GM08714 (cell line): ENCODE data around the gene ZCCHC10.
"Not testable (repeated sequence)": the region's sequence is repeated elsewhere in the genome, so short reads cannot be mapped to it uniquely, and the experiment has no call there.

Experiments
- H3K4me3 ChIP-seq: fragments of 200-500 bp; sonication (Bioruptor generic); 2 replicates; pipeline ENCODE4 v1.5.1; 2014; ENCODE audit warnings: mild to moderate bottlenecking, low read length, inconsistent platforms
- ZNF274 ChIP-seq: IDR thresholded peaks from 2 replicates; pipeline ENCODE4 v1.6.1; 2012; ENCODE audit warnings: mild to moderate bottlenecking, low read depth, low read length

The ZCCHC10 gene

DNA sequence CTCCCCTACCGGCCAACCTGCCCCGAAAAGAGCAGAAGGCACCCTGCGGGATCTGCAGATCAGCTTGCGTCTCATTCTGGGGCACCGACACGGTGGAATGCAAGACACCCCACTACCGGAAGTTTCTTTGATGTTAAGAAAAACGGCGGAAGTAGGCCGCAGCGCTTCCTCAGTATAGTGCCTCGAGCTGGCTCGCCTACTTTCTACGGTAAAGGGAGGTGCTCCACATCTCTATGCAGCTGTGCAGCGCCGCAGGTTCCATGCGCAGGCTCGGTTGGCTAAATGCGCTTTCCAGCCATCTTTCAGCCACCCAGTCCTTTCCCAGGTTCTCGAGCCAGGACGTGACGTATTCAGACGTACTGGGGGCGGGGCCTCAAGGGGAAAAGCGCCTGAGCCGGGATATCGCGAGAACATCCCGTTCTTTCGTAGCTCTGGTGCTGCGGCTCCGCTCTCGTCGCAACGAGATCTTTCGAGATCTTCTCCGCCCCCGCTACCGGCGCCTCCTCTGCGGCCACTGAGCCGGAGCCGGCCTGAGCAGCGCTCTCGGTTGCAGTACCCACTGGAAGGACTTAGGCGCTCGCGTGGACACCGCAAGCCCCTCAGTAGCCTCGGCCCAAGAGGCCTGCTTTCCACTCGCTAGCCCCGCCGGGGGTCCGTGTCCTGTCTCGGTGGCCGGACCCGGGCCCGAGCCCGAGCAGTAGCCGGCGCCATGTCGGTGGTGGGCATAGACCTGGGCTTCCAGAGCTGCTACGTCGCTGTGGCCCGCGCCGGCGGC, 25.4 kb upstream of the ZCCHC10 start, which contains the start of gene HSPA4:
Gene HSPA4 (plus strand): TSS at position 472 of the 775 bp plus-strand sequence. CDS start 238 bp downstream, at position 710.
- no peak for TF ChIP-seq ZNF274
- H3K4me3 ChIP-seq: peak within 1 kb of the TSS; percentile 77

DNA sequence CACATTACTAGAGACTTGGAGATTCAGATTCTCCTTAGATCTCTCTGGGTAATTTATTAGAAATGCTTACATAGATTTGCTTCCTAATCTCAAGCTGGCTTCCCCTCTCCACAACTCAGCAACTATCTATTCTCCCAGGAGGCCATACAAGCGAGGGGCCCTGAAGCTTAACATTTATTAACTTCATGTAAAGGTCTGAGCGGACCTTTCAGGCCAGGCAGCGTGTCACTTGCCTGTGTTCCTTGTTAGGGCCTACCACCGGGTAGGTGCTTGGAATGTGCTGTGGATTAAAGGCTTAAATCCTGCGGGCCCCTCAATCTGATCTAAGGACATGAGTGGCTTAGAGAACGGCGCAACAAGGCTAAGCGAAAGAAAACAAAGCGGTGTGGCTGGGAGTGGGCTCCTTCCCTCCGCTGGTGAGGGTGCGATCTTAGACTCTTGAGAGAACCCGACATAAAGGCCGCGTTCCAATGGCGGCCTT, 24.8 kb upstream of the ZCCHC10 start:
- peak overlapping the region; percentile 77 for H3K4me3 ChIP-seq
- no peak for TF ChIP-seq ZNF274

DNA sequence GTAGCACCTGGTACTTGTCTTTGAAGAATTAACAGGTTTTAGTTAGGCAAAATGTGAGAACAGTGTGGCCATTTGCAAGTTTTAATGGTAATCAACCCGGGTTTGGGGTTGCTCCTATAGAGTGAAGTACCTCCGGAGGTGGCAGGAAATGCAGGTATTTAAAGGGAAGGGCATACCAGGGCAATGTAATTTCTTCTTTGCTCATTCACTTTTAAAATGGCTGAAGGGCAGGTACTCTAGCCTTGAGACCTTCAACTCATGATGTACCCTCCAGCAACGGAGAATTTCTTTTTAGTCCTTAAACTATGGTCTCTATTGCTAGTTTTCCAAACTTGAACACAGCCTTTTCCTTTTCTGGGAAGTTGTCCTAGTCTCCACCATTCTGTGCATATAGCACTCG, 24.2 kb upstream of the ZCCHC10 start:
- no peak for TF ChIP-seq ZNF274
- H3K4me3 ChIP-seq: peak overlapping the region; percentile 77

DNA sequence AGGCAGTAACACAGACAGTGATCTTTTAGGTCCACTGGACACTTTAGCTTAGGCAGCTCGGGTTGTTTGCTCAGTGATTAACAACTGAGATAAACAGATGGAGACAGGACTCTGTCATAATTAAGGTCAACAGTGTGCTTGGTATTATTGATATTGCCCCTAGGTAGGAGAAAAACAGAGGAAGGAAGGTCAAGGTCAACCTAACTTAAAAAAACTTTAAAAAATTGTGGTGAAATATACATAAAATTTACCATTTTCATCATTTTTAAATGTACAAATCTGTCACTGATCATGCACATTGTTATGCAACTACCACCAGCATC, 23.3 kb upstream of the ZCCHC10 start:
- no peak overlapping the region for H3K4me3 ChIP-seq
- TF ChIP-seq ZNF274: no peak

DNA sequence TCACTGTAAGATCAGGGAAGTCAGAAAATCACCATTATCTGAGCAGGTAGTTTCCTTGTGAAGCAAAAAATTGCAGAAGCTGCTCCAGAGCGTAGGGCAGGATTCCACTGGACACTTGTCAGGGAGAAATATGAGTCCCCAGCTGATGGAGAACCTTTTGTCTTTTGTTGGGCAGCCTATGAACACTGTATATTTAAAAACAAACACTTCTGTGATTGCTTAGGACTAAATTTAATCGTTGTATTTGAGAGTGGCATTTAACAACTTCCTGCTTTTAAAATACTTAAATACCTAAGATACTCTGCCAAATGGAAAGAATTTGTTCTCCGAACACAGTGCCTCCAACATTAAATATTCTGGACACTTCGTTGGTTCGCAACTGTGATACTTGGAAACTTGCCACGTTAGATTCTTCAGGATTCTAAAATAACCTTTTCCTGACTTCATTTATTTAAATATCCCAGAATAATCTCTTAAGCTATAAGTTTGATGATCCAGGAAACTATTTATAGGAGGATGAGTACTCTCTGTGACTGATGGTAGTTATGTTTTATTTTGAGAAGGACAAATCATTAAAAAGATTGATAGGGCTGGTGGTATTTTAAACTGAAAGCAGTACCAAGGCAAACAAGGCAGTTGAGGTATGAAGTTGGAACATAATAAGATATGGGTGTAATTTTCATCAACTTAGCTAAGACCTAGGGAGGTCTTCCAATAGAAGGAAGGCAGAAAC, 22.8 kb upstream of the ZCCHC10 start:
- TF ChIP-seq ZNF274: no peak
- no peak overlapping the region for H3K4me3 ChIP-seq

DNA sequence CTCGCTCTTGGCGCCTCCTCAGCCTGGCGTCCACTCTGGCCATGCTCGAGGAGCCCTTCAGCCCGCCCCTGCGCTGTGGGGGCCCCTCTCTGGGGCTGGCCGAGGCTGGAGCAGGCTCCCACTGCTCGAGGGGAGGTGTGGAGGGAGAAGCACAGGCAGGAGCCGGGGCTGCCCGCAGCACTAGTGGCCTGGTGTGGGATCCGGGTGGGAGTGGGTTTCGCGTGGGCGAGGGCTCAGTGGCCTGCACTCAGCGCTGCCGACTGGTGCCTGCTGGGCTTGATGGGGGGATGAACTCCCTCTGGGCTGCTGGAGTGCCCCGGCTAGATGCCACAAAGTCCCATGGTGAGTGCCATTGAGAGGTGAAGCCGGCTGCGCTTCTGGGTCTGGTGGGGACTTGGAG, 21.1 kb upstream of the ZCCHC10 start:
- H3K4me3 ChIP-seq: no peak overlapping the region
- no peak for TF ChIP-seq ZNF274

DNA sequence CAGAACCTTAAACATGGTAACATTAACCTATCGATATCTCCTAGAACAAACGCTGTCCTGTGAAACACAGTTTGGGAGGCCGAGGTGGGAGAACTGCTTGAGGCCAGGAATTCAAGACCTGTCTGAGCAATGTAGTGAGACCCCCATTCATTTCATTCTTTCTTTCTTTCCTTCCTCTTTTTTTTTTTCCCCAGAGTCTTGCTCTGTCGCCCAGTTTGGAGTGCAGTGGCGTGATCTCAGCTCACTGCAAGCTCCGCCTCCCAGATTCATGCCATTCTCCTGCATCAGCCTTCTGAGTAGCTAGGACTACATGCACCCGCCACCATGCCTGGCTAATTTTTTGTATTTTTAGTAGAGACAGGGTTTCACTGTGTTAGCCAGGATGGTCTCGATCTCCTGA, 20.2 kb upstream of the ZCCHC10 start:
- H3K4me3 ChIP-seq: not testable (repeated sequence)

DNA sequence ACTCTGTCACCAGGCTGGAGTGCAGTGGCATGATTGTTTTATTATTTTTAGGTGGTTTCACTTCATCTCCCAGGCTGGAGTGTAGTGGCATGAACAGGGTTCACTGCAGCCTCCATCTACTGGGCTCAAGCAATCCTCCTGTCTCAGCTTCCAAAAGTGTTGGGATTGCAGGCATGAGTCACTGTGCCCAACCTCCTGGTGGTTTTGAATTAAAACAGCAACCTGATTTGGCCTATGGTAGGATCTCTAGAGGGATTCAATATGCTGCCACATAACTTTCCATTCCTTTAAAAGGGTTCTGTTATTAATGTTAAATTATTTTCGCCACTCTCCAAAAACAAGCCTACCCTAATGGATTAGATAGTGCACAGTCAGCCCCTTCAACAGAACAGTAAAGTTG, 15.6 kb upstream of the ZCCHC10 start:
- no peak for TF ChIP-seq ZNF274
- no peak overlapping the region for H3K4me3 ChIP-seq

DNA sequence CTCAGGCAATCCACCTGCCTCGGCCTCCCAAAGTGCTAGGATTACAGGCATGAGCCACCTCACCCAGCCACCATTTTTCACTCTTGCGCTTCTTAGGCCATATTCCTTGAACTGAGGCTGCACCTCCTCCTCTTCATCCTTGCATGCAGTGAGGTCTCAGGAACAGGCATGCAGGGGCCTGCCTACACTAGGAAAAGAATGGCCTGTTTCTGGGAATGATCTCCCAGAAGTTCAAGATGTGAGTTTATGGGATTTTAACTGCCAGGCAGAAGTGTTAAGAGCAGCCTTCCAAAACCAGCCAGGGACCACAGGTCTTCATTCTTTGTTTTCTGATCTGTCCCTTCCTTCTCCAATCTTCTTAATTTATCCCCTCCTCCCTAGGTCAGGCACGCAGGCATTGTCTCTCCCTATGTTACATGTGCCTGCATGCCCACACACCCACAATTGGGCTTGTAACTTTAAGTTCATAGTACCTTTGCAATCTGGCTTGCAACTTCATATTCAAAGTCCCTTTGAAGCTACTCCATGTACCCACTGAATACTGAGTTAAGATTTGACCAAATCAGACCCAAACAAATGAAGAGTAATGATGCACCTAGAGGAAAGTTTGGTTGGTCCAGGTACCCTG, 14.9 kb upstream of the ZCCHC10 start:
- H3K4me3 ChIP-seq: no peak overlapping the region
- TF ChIP-seq ZNF274: no peak

DNA sequence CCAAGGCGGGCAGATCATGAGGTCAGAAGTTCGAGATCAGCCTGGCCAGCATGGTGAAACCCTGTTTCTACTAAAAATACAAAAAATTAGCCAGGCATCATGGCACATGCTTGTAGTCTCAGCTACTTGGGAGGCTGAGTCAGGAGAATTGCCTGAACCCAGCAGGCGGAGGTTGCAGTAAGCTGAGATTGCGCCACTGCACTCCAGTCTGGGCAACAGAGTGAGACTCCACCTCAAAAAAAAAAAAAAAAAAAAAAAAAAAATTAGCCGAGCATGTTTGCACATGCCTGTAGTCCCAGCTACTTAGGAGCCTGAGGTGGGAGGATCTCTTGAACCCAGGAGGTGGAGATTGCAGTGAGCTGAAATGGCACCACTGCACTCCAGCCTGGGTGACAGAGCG, 10.3 kb upstream of the ZCCHC10 start:
- H3K4me3 ChIP-seq: not testable (repeated sequence)

DNA sequence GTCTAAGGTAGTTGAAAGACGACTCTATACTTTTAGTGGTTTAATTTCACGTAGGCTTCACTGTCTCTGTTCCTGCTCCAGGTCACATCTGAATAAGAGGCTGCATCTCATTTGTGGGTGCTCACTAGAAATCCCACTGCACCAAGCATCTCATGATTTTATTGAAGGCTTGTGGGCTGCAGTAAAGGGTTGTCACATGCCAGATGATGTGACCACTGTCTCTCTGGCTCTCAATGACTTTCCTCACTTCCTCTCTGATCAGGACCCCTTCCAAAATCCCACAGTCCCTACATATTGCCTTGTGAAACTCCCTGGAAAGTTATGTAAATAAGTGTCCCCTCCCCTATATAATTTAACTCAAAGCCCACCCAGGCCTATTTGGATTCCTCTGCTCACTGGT, 8.9 kb upstream of the ZCCHC10 start:
- no peak for TF ChIP-seq ZNF274
- no peak overlapping the region for H3K4me3 ChIP-seq

DNA sequence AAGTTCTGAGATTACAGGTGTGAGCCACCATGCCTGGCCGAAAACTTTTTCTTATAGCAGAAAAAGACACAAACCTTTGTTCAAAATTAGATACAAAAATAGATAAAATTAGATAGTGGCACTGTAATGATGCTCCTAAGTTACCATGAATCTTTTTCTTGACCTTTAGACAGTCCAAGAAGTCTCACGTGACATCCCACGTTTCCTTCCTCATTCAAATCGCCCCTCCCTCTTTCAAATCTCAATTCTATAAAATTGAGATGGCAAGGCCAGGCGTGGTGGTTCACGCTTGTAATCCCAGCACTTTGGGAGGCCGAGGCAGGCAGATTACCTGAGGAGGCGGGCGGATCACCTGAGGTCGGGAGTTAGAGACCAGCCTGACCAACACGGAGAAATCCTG, 7.7 kb upstream of the ZCCHC10 start:
- no peak overlapping the region for H3K4me3 ChIP-seq
- no peak for TF ChIP-seq ZNF274

DNA sequence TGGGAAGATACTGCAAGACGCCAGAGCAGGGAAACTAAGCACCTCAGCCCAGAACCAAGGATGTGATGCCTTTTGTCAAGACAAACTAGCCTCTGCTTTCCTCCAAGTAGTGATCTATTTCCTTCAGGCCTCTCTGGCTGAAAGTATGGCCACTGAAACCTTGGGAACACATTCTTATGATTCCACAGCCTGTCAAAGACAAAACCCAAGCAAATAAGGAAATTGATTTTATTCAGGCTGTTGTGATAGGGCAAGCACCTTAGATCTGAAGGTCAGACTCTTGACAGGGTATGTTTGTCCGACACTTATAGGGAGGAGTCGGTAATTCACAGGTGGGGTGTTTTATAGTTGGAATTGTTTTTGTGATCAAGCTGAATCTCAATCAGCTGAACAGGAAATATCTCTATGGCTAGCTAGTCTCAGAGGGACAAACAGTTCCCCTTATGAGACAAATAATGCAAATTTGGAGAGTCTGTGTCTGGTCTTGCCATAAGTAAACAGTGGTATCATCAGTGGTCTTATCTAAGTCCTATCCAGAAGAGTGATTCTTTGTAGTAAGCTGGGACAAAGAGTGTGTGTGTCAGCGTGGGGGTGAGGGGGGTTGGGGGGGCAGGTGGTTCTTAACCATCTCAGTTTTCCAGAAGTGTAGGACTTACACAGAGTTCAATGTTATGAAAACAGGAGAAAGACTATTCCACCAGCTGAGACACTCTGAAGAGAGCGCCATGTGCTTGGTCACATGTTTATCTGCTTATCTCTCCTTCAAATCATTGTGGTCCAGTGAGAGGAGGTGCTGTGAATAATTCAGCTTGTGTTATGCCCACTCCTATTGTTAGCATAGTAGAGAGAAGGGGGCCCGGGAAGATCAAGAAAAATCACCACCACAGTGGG, 6.7 kb upstream of the ZCCHC10 start:
- H3K4me3 ChIP-seq: no peak overlapping the region; the same call in 1 of the 2 replicates
- TF ChIP-seq ZNF274: no peak
